Effector memory CD4-positive, alpha-beta T cell (primary cell): Measurements from ENCODE around the gene KCTD15.

Experiments used
- DNase-seq, 3 donors: peaks; one replicate each; pipeline ENCODE4 v3.0.0-alpha.2; 2020
- H3K27ac ChIP-seq: 2 replicates; pipeline ENCODE4 v1.7.0; 2013; ENCODE audit warnings: mild to moderate bottlenecking, low read length, moderate library complexity; ENCODE audit not compliant: insufficient read depth, poor library complexity, severe bottlenecking
- H3K27me3 ChIP-seq: replicated peaks from 2 replicates; pipeline ENCODE4 v1.7.0; 2013; ENCODE audit warnings: mild to moderate bottlenecking, low read length; ENCODE audit not compliant: insufficient read depth, control insufficient read depth, poor library complexity, severe bottlenecking
- H3K36me3 ChIP-seq: 2 replicates; pipeline ENCODE4 v1.7.0; 2013; ENCODE audit warnings: mild to moderate bottlenecking, low read length, moderate library complexity; ENCODE audit not compliant: control insufficient read depth, insufficient read depth
- H3K4me1 ChIP-seq: 2 replicates; pipeline ENCODE4 v1.7.0; 2013; ENCODE audit warnings: low read length, mild to moderate bottlenecking; ENCODE audit not compliant: control insufficient read depth, insufficient read depth, poor library complexity, severe bottlenecking
- H3K4me3 ChIP-seq: 2 replicates; pipeline ENCODE4 v1.7.0; 2013; ENCODE audit warnings: low read length, low read depth, mild to moderate bottlenecking; ENCODE audit not compliant: insufficient read depth, poor library complexity, severe bottlenecking
- H3K9me3 ChIP-seq: 2 replicates; pipeline ENCODE4 v1.7.0; 2013; ENCODE audit warnings: mild to moderate bottlenecking, low read length, moderate library complexity; ENCODE audit not compliant: control insufficient read depth

Gene KCTD15

DNA sequence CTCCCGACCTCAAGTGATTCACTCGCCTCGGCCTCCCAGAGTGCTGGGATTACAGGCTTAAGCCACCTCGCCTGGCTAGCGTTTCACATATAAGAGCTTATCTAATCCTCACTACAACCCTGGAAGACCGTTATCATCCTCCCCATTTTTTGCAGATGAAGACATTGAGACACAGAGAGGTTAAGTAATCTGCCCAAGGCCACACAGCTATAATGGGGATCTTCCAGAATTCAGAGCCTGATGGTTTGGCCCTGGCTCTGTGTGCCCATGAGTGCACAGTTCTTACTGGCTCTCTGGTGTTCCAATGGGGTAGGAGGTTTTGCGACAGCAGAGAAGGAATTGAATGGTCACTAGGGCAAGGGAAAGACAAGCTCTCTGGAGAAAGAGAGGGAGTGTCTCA is 16.8 kb upstream of the KCTD15 start:
- Histone ChIP-seq H3K27ac (no peak overlapping the region), H3K36me3 (no peaks in the 10 kb centered on the region), H3K9me3 (no peaks in the 10 kb centered on the region), H3K4me1 (peaks cover 9% of the 10 kb centered on the region), H3K4me3 (no peak overlapping the region), H3K27me3 (no peaks in the 10 kb centered on the region)
- no peak for DNase-seq

DNA sequence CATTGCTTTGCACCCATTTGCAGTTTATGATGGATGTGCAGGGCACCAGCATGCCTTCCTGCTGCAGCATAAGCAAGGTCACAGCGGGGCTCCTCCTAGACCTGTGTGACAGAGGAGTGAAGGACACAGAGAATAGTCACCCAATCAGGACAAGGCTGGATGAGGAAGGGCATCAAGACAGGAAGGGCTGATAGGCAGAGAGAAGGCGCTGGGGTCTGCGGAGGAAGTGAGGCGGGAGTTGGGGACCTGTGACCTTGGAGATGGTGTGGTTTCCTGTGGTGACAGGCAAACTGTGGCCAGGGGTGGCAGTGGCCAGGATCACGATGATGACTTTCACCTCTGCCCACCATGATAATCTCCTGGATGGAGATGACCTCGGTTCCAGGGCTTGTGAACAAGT is 16.4 kb upstream of the KCTD15 start:
- H3K4me3 ChIP-seq: no peak overlapping the region
- H3K9me3 ChIP-seq: no peaks in the 10 kb centered on the region
- peaks cover 12% of the 10 kb centered on the region for H3K4me1 ChIP-seq
- no peak overlapping the region for H3K27ac ChIP-seq
- no peaks in the 10 kb centered on the region for H3K27me3 ChIP-seq
- no peak for DNase-seq
- no peaks in the 10 kb centered on the region for H3K36me3 ChIP-seq

DNA sequence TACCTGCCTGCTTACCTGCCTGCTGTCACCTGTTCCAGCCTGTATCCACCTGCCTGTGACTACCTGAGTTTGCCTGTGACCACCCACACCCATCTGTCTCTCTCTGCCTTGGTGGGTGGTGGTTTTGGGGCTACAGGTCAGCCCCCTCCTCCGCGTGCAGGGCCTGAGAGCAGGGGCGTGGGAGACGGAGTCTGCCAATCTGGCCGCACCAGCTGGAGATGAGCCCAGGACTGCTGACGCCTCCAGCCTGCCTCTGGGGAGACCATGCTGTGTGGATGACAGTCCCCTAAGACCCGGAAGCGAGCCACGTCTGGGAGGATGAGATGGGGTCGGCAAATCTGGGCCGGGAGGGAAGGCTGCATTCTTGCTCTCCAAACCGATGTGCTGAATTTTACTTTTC is 15.9 kb upstream of the KCTD15 start:
- Histone ChIP-seq H3K4me1 (peaks cover 12% of the 10 kb centered on the region), H3K27ac (no peak overlapping the region), H3K9me3 (no peaks in the 10 kb centered on the region), H3K27me3 (no peaks in the 10 kb centered on the region), H3K4me3 (no peak overlapping the region), H3K36me3 (no peaks in the 10 kb centered on the region)
- DNase-seq: no peak

DNA sequence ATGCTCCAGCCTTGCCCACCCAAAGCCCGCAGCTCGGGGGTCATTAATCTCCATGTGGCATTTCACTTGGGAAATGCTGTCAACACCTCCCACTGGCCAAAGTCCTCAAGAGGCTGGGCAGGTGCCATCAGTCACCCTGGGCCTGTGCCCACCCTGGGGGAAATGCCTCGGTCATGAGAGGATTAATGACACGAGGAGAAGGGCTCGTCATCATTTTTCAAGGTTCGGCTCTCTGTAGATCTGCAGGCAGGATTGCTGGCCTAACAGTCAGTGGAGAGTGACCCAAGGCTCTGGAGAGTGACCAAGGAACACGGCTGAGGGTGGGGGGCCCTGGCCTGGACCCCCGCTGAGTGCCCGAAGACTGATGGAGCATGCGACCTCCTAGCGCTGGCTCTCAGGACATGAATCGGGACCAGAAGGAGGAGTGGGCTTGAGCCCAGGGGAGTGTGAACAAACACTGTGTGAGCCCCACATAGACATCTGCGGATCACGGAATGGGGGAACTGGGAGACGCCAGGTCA is 15.2 kb upstream of the KCTD15 start:
- Histone ChIP-seq H3K9me3 (no peaks in the 10 kb centered on the region), H3K27me3 (no peaks in the 10 kb centered on the region), H3K36me3 (no peaks in the 10 kb centered on the region), H3K4me3 (no peak overlapping the region), H3K4me1 (peaks cover 12% of the 10 kb centered on the region), H3K27ac (no peak overlapping the region)
- no peak for DNase-seq

DNA sequence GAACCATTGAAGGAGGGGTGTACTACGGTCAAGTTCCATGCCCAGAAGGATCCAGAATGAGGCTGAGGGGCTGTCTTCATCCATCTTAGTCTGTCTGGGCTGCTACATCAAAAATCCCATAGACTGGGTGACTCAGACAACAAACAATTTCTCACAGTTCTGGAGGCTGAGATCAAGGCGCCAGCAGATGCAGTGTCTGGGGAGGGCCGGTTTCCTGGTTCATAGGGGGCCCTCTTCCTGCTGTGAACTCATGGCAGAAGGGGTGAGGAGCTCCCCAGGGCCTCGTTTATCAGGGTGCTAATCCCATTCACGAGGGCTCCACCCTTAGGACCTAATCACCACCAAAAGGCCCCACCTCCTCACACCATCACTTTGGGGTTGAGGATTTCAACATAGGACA is 14.7 kb upstream of the KCTD15 start:
- no peaks in the 10 kb centered on the region for H3K9me3 ChIP-seq
- no peak overlapping the region for H3K4me3 ChIP-seq
- peaks cover 12% of the 10 kb centered on the region for H3K4me1 ChIP-seq
- no peak overlapping the region for H3K27ac ChIP-seq
- peak in 1 of 3 donors; percentile 5 for DNase-seq
- no peaks in the 10 kb centered on the region for H3K27me3 ChIP-seq
- H3K36me3 ChIP-seq: no peaks in the 10 kb centered on the region

DNA sequence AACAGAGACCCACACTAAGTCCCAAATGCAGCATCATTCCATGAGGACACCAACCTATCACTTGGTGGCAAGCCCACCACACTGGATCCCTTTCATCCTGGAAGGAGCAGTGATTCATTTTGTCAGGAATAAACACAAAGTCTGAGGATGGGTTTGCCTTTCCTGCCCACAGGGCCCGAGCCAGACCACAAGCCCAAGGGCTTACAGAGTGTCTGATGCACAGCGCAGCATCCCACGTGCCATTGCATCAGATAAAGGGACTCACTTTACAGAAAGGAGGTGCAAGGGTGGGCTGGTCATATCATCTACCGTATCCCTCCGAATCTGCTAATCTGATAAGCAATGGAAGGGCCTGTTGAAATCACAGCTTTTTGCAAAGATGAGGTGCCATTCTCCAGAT is 12.2 kb upstream of the KCTD15 start:
- DNase-seq: no peak
- H3K27ac ChIP-seq: no peak overlapping the region
- no peak overlapping the region for H3K4me3 ChIP-seq
- no peaks in the 10 kb centered on the region for H3K9me3 ChIP-seq
- no peaks in the 10 kb centered on the region for H3K36me3 ChIP-seq
- H3K4me1 ChIP-seq: peaks cover 8% of the 10 kb centered on the region
- no peaks in the 10 kb centered on the region for H3K27me3 ChIP-seq

DNA sequence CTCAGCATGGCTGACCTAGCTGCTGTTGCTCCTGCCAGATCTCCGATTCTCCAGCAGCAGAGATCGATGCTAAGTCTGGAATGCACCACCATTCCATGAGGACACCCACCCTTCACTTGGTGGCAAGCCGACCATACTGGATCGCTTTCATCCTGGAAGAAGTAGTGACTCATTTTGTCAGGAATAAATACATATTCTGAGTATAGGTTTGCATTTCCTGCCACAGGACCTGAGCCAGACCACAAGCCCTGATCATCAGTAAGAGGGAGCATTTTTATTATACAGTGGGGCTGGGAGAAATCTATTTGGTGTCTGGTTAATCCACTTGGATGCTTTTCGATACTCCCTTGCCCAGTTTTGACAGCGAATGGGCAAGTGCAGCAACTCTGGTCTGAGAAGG is 10.9 kb upstream of the KCTD15 start:
- Histone ChIP-seq H3K9me3 (no peaks in the 10 kb centered on the region), H3K27ac (no peak overlapping the region), H3K27me3 (no peaks in the 10 kb centered on the region), H3K4me3 (no peak overlapping the region), H3K4me1 (peaks cover 8% of the 10 kb centered on the region), H3K36me3 (no peaks in the 10 kb centered on the region)
- no peak for DNase-seq

DNA sequence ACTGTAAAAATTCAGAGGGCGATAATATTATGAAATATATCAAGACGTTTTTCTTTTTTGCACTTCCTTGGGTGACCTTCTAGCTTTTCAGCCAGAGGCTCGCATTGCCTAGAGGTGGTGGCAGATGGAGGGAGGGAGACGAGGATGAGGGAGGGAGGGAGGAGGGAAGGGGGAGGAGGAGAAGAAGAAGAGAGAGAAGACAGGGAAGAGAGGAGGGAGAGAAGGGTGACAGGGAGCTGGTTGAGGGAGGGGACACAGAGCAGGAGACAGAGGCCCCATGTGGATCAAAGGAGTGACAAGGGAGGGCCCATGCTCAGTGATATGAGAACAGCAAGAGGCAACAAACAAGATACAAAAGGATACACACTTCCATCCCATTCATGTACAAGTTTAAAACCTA is 8.0 kb upstream of the KCTD15 start:
- Histone ChIP-seq H3K27ac (no peak overlapping the region), H3K27me3 (no peaks in the 10 kb centered on the region), H3K4me3 (no peak overlapping the region), H3K36me3 (no peaks in the 10 kb centered on the region), H3K4me1 (peaks cover 8% of the 10 kb centered on the region), H3K9me3 (no peaks in the 10 kb centered on the region)
- no peak for DNase-seq

DNA sequence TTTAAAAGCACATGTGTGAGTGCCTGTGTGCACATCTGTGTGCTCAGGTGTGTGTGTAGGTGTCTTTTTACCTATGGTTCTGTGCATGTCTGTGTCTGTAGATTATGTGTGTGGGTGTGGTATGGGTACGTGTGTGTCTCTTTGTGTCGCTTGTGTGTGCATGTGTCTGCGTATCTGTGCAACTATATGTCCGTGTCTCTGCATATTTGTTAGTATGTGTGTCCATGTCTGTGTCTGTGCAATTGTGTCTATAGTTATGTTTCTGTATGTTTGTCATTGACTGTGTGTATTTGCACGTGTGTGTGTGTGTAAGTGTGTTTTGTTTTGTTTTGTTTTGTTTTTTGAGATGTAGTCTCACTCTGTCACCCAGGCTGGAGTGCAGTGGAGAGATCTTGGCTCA is 7.3 kb upstream of the KCTD15 start:
- Histone ChIP-seq H3K27me3 (no peaks in the 10 kb centered on the region), H3K4me1 (peaks cover 8% of the 10 kb centered on the region), H3K36me3 (no peaks in the 10 kb centered on the region), H3K9me3 (no peaks in the 10 kb centered on the region), H3K27ac (no peak overlapping the region), H3K4me3 (no peak overlapping the region)
- DNase-seq: no peak

DNA sequence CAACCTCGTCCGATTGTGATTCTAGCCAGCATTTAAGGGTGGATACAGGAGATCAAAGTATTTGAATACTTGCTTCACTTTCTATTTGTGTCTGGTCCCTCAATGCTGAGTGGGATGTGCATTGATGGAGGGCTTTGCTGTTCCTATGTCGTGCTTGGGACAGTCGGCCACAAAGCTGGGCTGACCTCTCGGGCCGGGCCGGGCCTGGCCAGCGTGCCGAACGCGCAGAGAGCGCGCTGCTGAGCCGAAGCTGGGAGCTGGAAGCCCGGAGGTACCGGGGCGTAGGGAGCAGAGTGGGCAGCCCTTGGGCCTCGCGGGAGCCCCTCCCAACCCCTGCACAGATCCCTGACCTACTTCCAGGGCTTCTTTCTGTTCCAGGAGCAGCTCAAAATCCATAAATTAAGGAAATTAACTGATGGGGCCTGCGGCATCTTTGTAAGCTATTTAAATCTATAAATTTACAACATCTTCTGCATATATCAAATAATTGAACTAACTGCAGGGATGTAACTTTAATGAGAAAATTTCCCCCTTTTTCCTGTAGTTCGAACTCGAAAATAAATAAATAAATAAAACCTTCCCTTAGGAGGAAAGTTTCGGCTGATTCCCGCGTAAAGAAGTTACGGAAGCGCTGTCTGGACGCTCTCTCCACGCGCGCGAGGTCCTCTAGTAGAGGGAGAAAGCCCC is 1.8 kb upstream of the KCTD15 start:
- Histone ChIP-seq H3K4me1 (peaks cover 14% of the 10 kb centered on the region), H3K36me3 (no peaks in the 10 kb centered on the region), H3K4me3 (peak overlapping the region; percentile 75), H3K27me3 (no peaks in the 10 kb centered on the region), H3K9me3 (no peaks in the 10 kb centered on the region), H3K27ac (no peak overlapping the region)
- no peak for DNase-seq
